Hematopoietic multipotent progenitor cell treated with erythropoietin and hydrocortisone succinate and interleukin-3 and kit ligand, for 17 days (in vitro differentiated cells): ENCODE results near the gene CCL26.
A peak's percentile ranks its signal among the peaks of the same experiment; 100 is the strongest.
"Not testable (repeated sequence)": the region's sequence is repeated elsewhere in the genome, so short reads cannot be mapped to it uniquely, and the experiment has no call there.

Experiments
- DNase-seq: peaks from one replicate; pipeline ENCODE4 v3.0.0-alpha.2; 2015; ENCODE audit warnings: low spot score

CCL26 gene

GRCh38 chr7:75792567-75792966 is 20.6 kb upstream of the CCL26 start:
- DNase-seq = not testable (repeated sequence)

GRCh38 chr7:75789361-75789924 is 17.4 kb upstream of the CCL26 start:
- no peak for DNase-seq

- not testable (repeated sequence) for DNase-seq
Measured at GRCh38 chr7:75788154-75788847, 16.3 kb upstream of the CCL26 start.

- not testable (repeated sequence) for DNase-seq
Measured at GRCh38 chr7:75783058-75783457, 11.0 kb upstream of the CCL26 start.

GRCh38 chr7:75780647-75781273 is 8.7 kb upstream of the CCL26 start:
- not testable (repeated sequence) for DNase-seq

GRCh38 chr7:75779516-75779915 is 7.5 kb upstream of the CCL26 start:
- DNase-seq = not testable (repeated sequence)

GRCh38 chr7:75779035-75779434 is 7.0 kb upstream of the CCL26 start:
- not testable (repeated sequence) for DNase-seq

- DNase-seq = no peak
Measured at GRCh38 chr7:75776295-75776971, 4.4 kb upstream of the CCL26 start.

- not testable (repeated sequence) for DNase-seq
Measured at GRCh38 chr7:75773958-75774357, 1.9 kb upstream of the CCL26 start.

GRCh38 chr7:75771224-75771623 is 787 bp downstream of the CCL26 start:
- DNase-seq = no peak

GRCh38 chr7:75762350-75762917 is 9.6 kb downstream of the CCL26 start:
- DNase-seq = peak; percentile 15

- not testable (repeated sequence) for DNase-seq
Measured at GRCh38 chr7:75761801-75762200, 10.2 kb downstream of the CCL26 start.

- DNase-seq = no peak
Measured at GRCh38 chr7:75758491-75758890, 13.5 kb downstream of the CCL26 start.

- DNase-seq = no peak
Measured at GRCh38 chr7:75757860-75758259, 14.2 kb downstream of the CCL26 start.

- no peak for DNase-seq
Measured at GRCh38 chr7:75756991-75757676, 14.9 kb downstream of the CCL26 start.

- DNase-seq = no peak
Measured at GRCh38 chr7:75756206-75756990, 15.6 kb downstream of the CCL26 start.

- no peak for DNase-seq
Measured at GRCh38 chr7:75743455-75743859, 28.6 kb downstream of the CCL26 start.

- DNase-seq = no peak
Measured at GRCh38 chr7:75740846-75741497, 31.0 kb downstream of the CCL26 start.

- DNase-seq = no peak
Measured at GRCh38 chr7:75739796-75740672, 32.0 kb downstream of the CCL26 start.
